Peyer's patch (tissue), 4 donors: ENCODE results near the gene HAP1. TPM values are rescaled to one million over a fixed set of nuclear protein-coding genes. Genes with fewer than 3 reads are reported as not detected.
A peak's percentile ranks its signal among the peaks of the same experiment; 100 is the strongest.

Source experiments
- DNase-seq, 3 donors: peaks; one replicate each; pipeline ENCODE4 v3.0.0-alpha.2; 2017 to 2019
- H3K27ac ChIP-seq, 4 donors: fragments of 200-600 bp; sonication (generic); one replicate each; pipeline ENCODE4 v1.5.1; 2016 to 2019
- H3K27me3 ChIP-seq, 2 donors: fragments of 200-600 bp; sonication (generic); one replicate each; pipeline ENCODE4 v1.5.1; 2019
- H3K36me3 ChIP-seq, 3 donors: fragments of 200-600 bp; sonication (generic); one replicate each; pipeline ENCODE4 v1.5.1; 2016 to 2019
- H3K4me1 ChIP-seq, 4 donors: fragments of 200-600 bp; sonication (generic); one replicate each; pipeline ENCODE4 v1.5.1; 2016 to 2019
- H3K4me3 ChIP-seq, 4 donors: fragments of 200-600 bp; sonication (generic); 1 replicate in 3 of 4; 2 replicates in 1 of 4; pipeline ENCODE4 v1.5.1; 2016 to 2019; ENCODE audit warnings: mild to moderate bottlenecking in 1 of 4
- H3K9me3 ChIP-seq, 4 donors: fragments of 200-600 bp; sonication (generic); one replicate each; pipeline ENCODE4 v1.5.1; 2016 to 2019; ENCODE audit warnings: mild to moderate bottlenecking in 1 of 4
- POLR2A ChIP-seq, 2 donors: fragments of 450-650 bp; IDR thresholded peaks; one replicate each; pipeline ENCODE4 v1.5.1; 2017; ENCODE audit warnings: antibody characterized with exemption in 2 of 2, mild to moderate bottlenecking in 2 of 2, moderate library complexity in 2 of 2
- total RNA-seq, 4 donors: library from RNA; depleted of rRNA; stranded (reverse); fragments of >200 nt; gene quantifications; one replicate each; pipeline ENCODE4 v1.1.0, GENCODE V29; 2016
- TF ChIP-seq, protein P1 (sequence below), 6 experiments: fragments of 450-650 bp in 4 of 6; fragments of 200-600 bp in 2 of 6; sonication (generic) in 1 of 6; IDR thresholded peaks; one replicate each; pipeline ENCODE4 v1.5.1; 2017 to 2019; ENCODE audit warnings: antibody characterized with exemption in 6 of 6, mild to moderate bottlenecking in 3 of 6, moderate library complexity in 1 of 6

HAP1 gene
- total RNA-seq: 1 to 10 TPM in 1 of 4 donors, under 1 TPM in 1, not detected in 2; 0.94 to 5.0 TPM

DNA sequence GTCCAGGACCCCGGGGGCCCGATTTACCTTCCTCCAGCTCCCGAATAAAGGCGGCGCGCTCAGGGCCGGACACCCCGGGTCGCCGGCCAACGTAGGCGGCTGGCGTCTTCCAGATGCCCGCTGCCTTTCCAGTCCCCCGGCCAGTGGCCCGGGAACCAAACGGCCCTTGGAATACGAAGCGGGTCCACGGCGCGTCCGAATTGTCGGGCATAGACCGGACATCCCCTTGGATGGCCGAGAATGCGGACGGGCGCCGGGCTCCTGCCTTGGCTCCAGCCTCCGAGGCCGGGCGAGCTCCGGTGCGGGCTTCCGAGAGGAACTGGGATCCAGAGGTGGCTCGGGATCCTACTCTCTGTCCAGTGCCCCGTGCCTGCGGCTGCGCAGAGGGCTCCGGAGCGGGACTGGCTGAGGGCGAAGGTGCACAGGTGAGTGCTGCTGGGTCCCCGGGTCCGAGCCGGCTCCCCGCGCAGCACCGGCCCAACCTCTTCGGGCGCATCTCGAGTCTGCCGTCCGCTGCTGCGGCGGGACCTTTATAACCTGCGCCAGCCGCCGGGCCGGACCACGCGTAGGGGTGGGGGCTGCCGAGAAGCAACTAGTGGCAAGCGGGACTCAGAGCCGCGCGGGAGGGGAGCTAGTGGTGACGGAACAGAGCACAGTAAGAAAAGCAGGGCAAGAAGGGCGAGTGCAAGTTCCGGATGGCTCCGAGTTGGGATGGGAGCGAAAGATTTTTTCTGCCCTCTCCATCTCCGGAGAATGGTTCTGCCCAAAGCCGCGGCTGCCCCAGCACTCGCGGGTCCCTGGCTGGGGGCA is at the start of gene HAP1:
HAP1 (minus strand) TSS at position 505 of the 810 bp plus-strand sequence; CDS start at position 496, 9 bp downstream.
- peak; percentile 16 to 21 for TF ChIP-seq POLR2A (IDR thresholded peaks at IDR 0.05)
- TF ChIP-seq, protein P1, sequence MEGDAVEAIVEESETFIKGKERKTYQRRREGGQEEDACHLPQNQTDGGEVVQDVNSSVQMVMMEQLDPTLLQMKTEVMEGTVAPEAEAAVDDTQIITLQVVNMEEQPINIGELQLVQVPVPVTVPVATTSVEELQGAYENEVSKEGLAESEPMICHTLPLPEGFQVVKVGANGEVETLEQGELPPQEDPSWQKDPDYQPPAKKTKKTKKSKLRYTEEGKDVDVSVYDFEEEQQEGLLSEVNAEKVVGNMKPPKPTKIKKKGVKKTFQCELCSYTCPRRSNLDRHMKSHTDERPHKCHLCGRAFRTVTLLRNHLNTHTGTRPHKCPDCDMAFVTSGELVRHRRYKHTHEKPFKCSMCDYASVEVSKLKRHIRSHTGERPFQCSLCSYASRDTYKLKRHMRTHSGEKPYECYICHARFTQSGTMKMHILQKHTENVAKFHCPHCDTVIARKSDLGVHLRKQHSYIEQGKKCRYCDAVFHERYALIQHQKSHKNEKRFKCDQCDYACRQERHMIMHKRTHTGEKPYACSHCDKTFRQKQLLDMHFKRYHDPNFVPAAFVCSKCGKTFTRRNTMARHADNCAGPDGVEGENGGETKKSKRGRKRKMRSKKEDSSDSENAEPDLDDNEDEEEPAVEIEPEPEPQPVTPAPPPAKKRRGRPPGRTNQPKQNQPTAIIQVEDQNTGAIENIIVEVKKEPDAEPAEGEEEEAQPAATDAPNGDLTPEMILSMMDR (IDR thresholded peaks at IDR 0.05): no peak
- Histone ChIP-seq H3K9me3 (no peaks in the 10 kb centered on the region), H3K36me3 (no peaks in the 10 kb centered on the region), H3K27me3 (peaks cover 0 to 28% of the 10 kb centered on the region in 2 donors), H3K4me3 (peak within 1 kb of the TSS; percentile 6 to 48 (median 37)), H3K27ac (no peak within 1 kb of the TSS), H3K4me1 (peaks cover 0 to 19% (median 6%) of the 10 kb centered on the region in 4 donors)
- no peak for DNase-seq

DNA sequence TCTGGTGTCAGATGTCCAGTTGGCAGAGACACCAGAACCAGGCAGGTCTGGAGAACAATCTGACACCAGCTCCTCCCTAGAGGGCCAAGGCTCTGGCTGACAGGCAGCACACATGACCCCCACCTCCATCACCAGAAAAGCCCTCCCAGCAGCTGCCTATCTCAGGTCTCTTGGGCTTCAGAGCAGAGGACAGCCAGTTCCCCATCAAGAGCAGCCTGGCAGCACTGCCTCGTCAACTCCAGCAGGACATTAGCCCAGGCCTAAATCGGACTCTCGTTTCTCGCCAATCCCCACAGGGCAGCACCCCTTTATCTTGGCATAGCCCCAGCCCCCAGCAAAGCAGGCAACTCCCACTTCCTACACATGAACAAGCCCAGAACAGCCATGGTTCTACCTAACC is 47.7 kb upstream of the HAP1 start:
- no peak for DNase-seq
- no peaks in the 10 kb centered on the region for H3K36me3 ChIP-seq
- H3K27me3 ChIP-seq: no peaks in the 10 kb centered on the region
- peak overlapping the region in 1 of 4 donors; percentile 15 for H3K4me3 ChIP-seq
- H3K9me3 ChIP-seq: no peaks in the 10 kb centered on the region
- H3K4me1 ChIP-seq: peaks cover 0 to 66% (median 15%) of the 10 kb centered on the region in 4 donors
- H3K27ac ChIP-seq: peak overlapping the region in 3 of 4 donors; percentile 19 to 68 (median 20)
- TF ChIP-seq POLR2A (IDR thresholded peaks at IDR 0.05): no peak
- TF ChIP-seq, protein P1 (IDR thresholded peaks at IDR 0.05): no peak

- H3K27ac ChIP-seq: peak overlapping the region in 3 of 4 donors; percentile 19 to 68 (median 20)
- H3K4me1 ChIP-seq: peaks cover 0 to 71% (median 18%) of the 10 kb centered on the region in 4 donors
- DNase-seq: no peak
- H3K4me3 ChIP-seq: no peak overlapping the region
- no peaks in the 10 kb centered on the region for H3K27me3 ChIP-seq
- no peak for TF ChIP-seq POLR2A (IDR thresholded peaks at IDR 0.05)
- TF ChIP-seq, protein P1 (IDR thresholded peaks at IDR 0.05): no peak
- no peaks in the 10 kb centered on the region for H3K9me3 ChIP-seq
- no peaks in the 10 kb centered on the region for H3K36me3 ChIP-seq
Observed at GRCh38 chr17:41781404-41782110, 47.1 kb upstream of the HAP1 start.

GRCh38 chr17:41779954-41780353 is 45.5 kb upstream of the HAP1 start:
- H3K9me3 ChIP-seq: no peaks in the 10 kb centered on the region
- peaks cover 0 to 3% (median 0%) of the 10 kb centered on the region in 3 donors for H3K36me3 ChIP-seq
- no peak for DNase-seq
- no peak for TF ChIP-seq POLR2A (IDR thresholded peaks at IDR 0.05)
- TF ChIP-seq, protein P1 (IDR thresholded peaks at IDR 0.05): no peak
- no peak overlapping the region for H3K4me3 ChIP-seq
- H3K4me1 ChIP-seq: peaks cover 0 to 87% (median 16%) of the 10 kb centered on the region in 4 donors
- peak overlapping the region in 2 of 4 donors; percentile 53 to 97 for H3K27ac ChIP-seq
- H3K27me3 ChIP-seq: no peaks in the 10 kb centered on the region

GRCh38 chr17:41777574-41778188 is 43.2 kb upstream of the HAP1 start:
- TF ChIP-seq POLR2A (IDR thresholded peaks at IDR 0.05): no peak
- TF ChIP-seq, protein P1 (IDR thresholded peaks at IDR 0.05): peak in 1 of 6 experiments; percentile 17
- peak overlapping the region; percentile 64 to 97 (median 76) for H3K27ac ChIP-seq
- peaks cover 0 to 90% (median 28%) of the 10 kb centered on the region in 4 donors for H3K4me1 ChIP-seq
- H3K4me3 ChIP-seq: peak overlapping the region in 1 of 4 donors; percentile 28
- peaks cover 0 to 3% (median 0%) of the 10 kb centered on the region in 3 donors for H3K36me3 ChIP-seq
- peak in 2 of 3 donors; percentile 63 to 68 for DNase-seq
- H3K27me3 ChIP-seq: no peaks in the 10 kb centered on the region
- no peaks in the 10 kb centered on the region for H3K9me3 ChIP-seq
